Measurements from ENCODE around the gene FHL2.

GRCh38 chr2:105447476-105447875, 48.6 kb upstream of the FHL2 start:
- TF ChIP-seq GATA3 (IDR thresholded peaks at IDR 0.05; ENCODE audit: low read depth, low read length) (no peak), GATA2 (IDR thresholded peaks at IDR 0.05; ENCODE audit: low read depth, low read length) (no peak)

All from SH-SY5Y (cell line).